Loucy (cell line): ENCODE data around the gene MTURN.

ENCODE experiments used
- EZH2phosphoT487 ChIP-seq: fragments of 200-600 bp; IDR thresholded peaks from 2 replicates; pipeline ENCODE4 v1.6.1; 2018; ENCODE audit warnings: antibody characterized with exemption, mild to moderate bottlenecking, moderate library complexity, borderline replicate concordance
- TF ChIP-seq, protein P1 (sequence below): fragments of 200-600 bp; sonication (generic); conservative IDR thresholded peaks from 2 replicates; pipeline ENCODE4 v1.5.1; 2014; ENCODE audit warnings: mild to moderate bottlenecking, antibody characterized with exemption, low read length

DNA sequence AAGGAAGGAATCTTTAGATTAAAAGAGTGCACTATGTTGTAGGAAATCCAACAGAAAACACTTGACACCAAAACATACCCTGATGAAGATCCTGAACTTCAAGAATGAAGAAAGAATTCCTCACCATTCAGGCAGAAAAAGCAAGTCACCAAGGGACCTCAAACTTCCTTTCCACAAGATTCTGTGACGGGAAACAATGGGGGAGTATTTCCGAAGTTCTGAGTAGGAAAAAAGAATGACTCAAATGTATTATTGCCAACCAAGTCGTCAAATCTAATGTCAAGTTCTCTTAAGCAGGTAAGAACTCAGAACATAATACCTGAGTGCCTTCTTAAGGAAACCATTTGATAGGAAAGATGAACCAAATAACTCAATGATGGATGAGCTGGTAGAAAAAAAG lies 44.7 kb upstream of the MTURN start:
- TF ChIP-seq, protein P1, sequence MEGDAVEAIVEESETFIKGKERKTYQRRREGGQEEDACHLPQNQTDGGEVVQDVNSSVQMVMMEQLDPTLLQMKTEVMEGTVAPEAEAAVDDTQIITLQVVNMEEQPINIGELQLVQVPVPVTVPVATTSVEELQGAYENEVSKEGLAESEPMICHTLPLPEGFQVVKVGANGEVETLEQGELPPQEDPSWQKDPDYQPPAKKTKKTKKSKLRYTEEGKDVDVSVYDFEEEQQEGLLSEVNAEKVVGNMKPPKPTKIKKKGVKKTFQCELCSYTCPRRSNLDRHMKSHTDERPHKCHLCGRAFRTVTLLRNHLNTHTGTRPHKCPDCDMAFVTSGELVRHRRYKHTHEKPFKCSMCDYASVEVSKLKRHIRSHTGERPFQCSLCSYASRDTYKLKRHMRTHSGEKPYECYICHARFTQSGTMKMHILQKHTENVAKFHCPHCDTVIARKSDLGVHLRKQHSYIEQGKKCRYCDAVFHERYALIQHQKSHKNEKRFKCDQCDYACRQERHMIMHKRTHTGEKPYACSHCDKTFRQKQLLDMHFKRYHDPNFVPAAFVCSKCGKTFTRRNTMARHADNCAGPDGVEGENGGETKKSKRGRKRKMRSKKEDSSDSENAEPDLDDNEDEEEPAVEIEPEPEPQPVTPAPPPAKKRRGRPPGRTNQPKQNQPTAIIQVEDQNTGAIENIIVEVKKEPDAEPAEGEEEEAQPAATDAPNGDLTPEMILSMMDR = no peak
- no peak for TF ChIP-seq EZH2phosphoT487
